Brain pericyte (primary cell): ENCODE results near the gene OTOGL.

ENCODE experiments used
- DNase-seq: peaks from one replicate; pipeline ENCODE4 v3.0.0-alpha.2; 2012; ENCODE audit warnings: low read depth, low spot score

Gene OTOGL

GRCh38 chr12:80356097-80356496 is 256.8 kb downstream of the OTOGL start:
- no peak for DNase-seq

- DNase-seq = no peak
Measured at GRCh38 chr12:80359703-80360102, 260.4 kb downstream of the OTOGL start.

GRCh38 chr12:80364056-80364455 is 264.7 kb downstream of the OTOGL start:
- DNase-seq = no peak

- no peak for DNase-seq
Measured at GRCh38 chr12:80373666-80374065, 274.3 kb downstream of the OTOGL start.

- DNase-seq = no peak
Measured at GRCh38 chr12:80374615-80375014, 275.3 kb downstream of the OTOGL start.

- no peak for DNase-seq
Measured at GRCh38 chr12:80377140-80377794, 277.9 kb downstream of the OTOGL start.

- no peak for DNase-seq
Measured at GRCh38 chr12:80381121-80381520, 281.8 kb downstream of the OTOGL start.

- no peak for DNase-seq
Measured at GRCh38 chr12:80382254-80382653, 282.9 kb downstream of the OTOGL start.

- no peak for DNase-seq
Measured at GRCh38 chr12:80400571-80400991, 301.2 kb downstream of the OTOGL start.

GRCh38 chr12:80401191-80401590 is 301.9 kb downstream of the OTOGL start:
- DNase-seq = no peak

- no peak for DNase-seq
Measured at GRCh38 chr12:80404629-80405028, 305.3 kb downstream of the OTOGL start.

GRCh38 chr12:80406253-80406652 is 306.9 kb downstream of the OTOGL start:
- DNase-seq = no peak

GRCh38 chr12:80411787-80412186 is 312.4 kb downstream of the OTOGL start:
- DNase-seq = no peak

GRCh38 chr12:80412343-80412953 is 313.1 kb downstream of the OTOGL start:
- no peak for DNase-seq

- DNase-seq = no peak
Measured at GRCh38 chr12:80413462-80413861, 314.1 kb downstream of the OTOGL start.

- no peak for DNase-seq
Measured at GRCh38 chr12:80415466-80415865, 316.1 kb downstream of the OTOGL start.

GRCh38 chr12:80419644-80420043 is 320.3 kb downstream of the OTOGL start:
- no peak for DNase-seq

GRCh38 chr12:80420075-80420474 is 320.7 kb downstream of the OTOGL start:
- no peak for DNase-seq

- no peak for DNase-seq
Measured at GRCh38 chr12:80422550-80422949, 323.2 kb downstream of the OTOGL start.
